Heart right ventricle (tissue), 16 donors: Measurements from ENCODE around the gene RUVBL1. TPM values are rescaled to one million over a fixed set of nuclear protein-coding genes. Genes with fewer than 3 reads are reported as not detected.

Experiments
- ATAC-seq, 8 donors: fragments of 200-7000 bp; cut with Tn5 transposase; one replicate each; pipeline ENCODE4 v1.9.1; 2020; ENCODE audit warnings: mild to moderate bottlenecking in 8 of 8, moderate library complexity in 8 of 8, moderate number of reproducible peaks in 1 of 8
- DNase-seq, 2 donors: peaks; one replicate each; pipeline ENCODE4 v3.0.0-alpha.2; 2020
- H3K27ac ChIP-seq, 10 donors: fragments of 200-600 bp; sonication (generic) in 2 of 10; one replicate each; pipeline versions ENCODE4 v1.5.0 to v1.8.0; 2020 to 2022; ENCODE audit warnings: mild to moderate bottlenecking in 3 of 10
- H3K27me3 ChIP-seq, 7 donors: fragments of 200-600 bp; one replicate each; pipeline ENCODE4 v1.8.0; 2021 to 2022; ENCODE audit warnings: mild to moderate bottlenecking in 2 of 7
- H3K36me3 ChIP-seq, 9 donors: fragments of 200-600 bp; sonication (generic) in 1 of 9; one replicate each; pipeline versions ENCODE4 v1.5.0 to v1.8.0; 2020 to 2022; ENCODE audit warnings: mild to moderate bottlenecking in 2 of 9
- H3K4me1 ChIP-seq, 9 donors: fragments of 200-600 bp; sonication (generic) in 1 of 9; one replicate each; pipeline versions ENCODE4 v1.5.0 to v1.8.0; 2020 to 2022; ENCODE audit warnings: mild to moderate bottlenecking in 4 of 9
- H3K4me3 ChIP-seq, 10 donors: fragments of 200-600 bp; sonication (generic) in 2 of 10; one replicate each; pipeline versions ENCODE4 v1.5.0 to v1.8.0; 2020 to 2022; ENCODE audit warnings: mild to moderate bottlenecking in 7 of 10, moderate library complexity in 2 of 10
- H3K9me3 ChIP-seq, 11 donors: fragments of 200-600 bp in 10 of 11; sonication (generic) in 2 of 11; one replicate each; pipeline versions ENCODE4 v1.5.0 to v1.8.0; 2013 to 2022; ENCODE audit warnings: mild to moderate bottlenecking in 2 of 11, control low read depth in 1 of 11, moderate library complexity in 1 of 11
- CTCF ChIP-seq, 9 donors: fragments of 200-600 bp; sonication (generic) in 2 of 9; IDR thresholded peaks; one replicate each; pipeline versions ENCODE4 v1.5.0 to v1.8.0; 2021 to 2022; ENCODE audit warnings: antibody characterized with exemption in 9 of 9, mild to moderate bottlenecking in 5 of 9, moderate library complexity in 1 of 9
- WGBS, 2 donors: extraction: QIAGEN DNeasy Blood & Tissue Kit; methylation state at CpG; one replicate each; pipeline ENCODE4 v1.1.7; 2013; ENCODE audit warnings: inconsistent platforms in 1 of 2; 5-methylcytosine and 5-hydroxymethylcytosine counted together
- intact Hi-C, 10 donors: fragments of 100-400 bp; cut with DNase I; formaldehyde crosslinking; loops; one replicate each; pipeline versions ENCODE4 v1.11.1 to v1.14.2; 2022
- polyA plus RNA-seq, 2 donors: library from polyadenylated mRNA; stranded (reverse); fragments of 200-250 nt; gene quantifications; one replicate each; pipeline ENCODE4 v1.2.3, GENCODE V29; 2013
- total RNA-seq, 10 donors: library from RNA; stranded (reverse); fragmentation: NEBNext Ultra II Directional in 3 of 10; extraction: Animal tissue kit (Norgen Biotek cat#: 25700) in 3 of 10; gene quantifications; one replicate each; pipeline versions ENCODE4 v1.2.1 to v1.2.4, GENCODE V29; 2021 to 2023
- donor health status: Arrhythmogenic right ventricular cardiomyopathy.
- donor health status: ischemic (EF 13 %, LVEDD 7.1; RV severe dilation, severe dysfunction).
- donor health status: healthy with polysubstance abuse.
- donor health status: DM: no; HTN: yes; CAD: no.
- donor health status: DM: no; HTN: no; CAD: no.
- donor health status: ischemic (EF 25% LVEDD 6.9; RV normal size, moderate dysfunction).
- donor health status: ischemic (EF 25% LVEDD 5.7; RV mildly dilated, moderate dysfunction).
- donor health status: healthy.
- donor health status: DM: yes; HTN: yes; CAD: no.
- donor health status: Ischemic cardiomyopathy.
- donor health status: ischemic (EF 35%, LVEDD 5.7; RV mildly dilated, moderate dysfunction).
- donor health status: nonischemic (EF 11% LVEDD 7.7; RV severe dilation, severe dysfunction).
- donor health status: DM: yes; HTN: yes; CAD: no.
- donor health status: PGD.
- donor health status: ischemic (EF 29% LVEDD 5.4; RV normal size, mild dysfunction).
- donor health status: nonischemic (EF 23%, LVEDD 6.1; RV moderate dilation, normal function).

The RUVBL1 gene
- total and polyA plus RNA-seq, 12 donors: 9.4 to 38.5 (median 25.6) TPM

- H3K36me3 ChIP-seq: peaks cover 0 to 100% (median 74%) of the 10 kb centered on the region in 9 donors
- ATAC-seq: peak in 1 of 8 donors; percentile 17
- H3K4me1 ChIP-seq: peaks cover 0 to 11% (median 0%) of the 10 kb centered on the region in 9 donors
- intact Hi-C loops: loop anchor here in 1 of 10 donors (5.0 kb wide), 1 partner anchor 1980 kb away; the partner anchor contains the start of gene SLC41A3
- no peak overlapping the region for H3K27ac ChIP-seq
- no peaks in the 10 kb centered on the region for H3K27me3 ChIP-seq
- no peak overlapping the region for H3K4me3 ChIP-seq
- DNase-seq: no peak
- no peak for TF ChIP-seq CTCF (IDR thresholded peaks at IDR 0.05)
- WGBS, 2 donors: 69 to 72% methylated on average over 8 of the region's 8 CpGs
- H3K9me3 ChIP-seq: no peaks in the 10 kb centered on the region
Measured at GRCh38 chr3:128062033-128062745, 61.4 kb downstream of the RUVBL1 start.

GRCh38 chr3:128060473-128061381 lies 62.9 kb downstream of the RUVBL1 start:
- no peak for TF ChIP-seq CTCF (IDR thresholded peaks at IDR 0.05)
- Histone ChIP-seq H3K9me3 (no peaks in the 10 kb centered on the region), H3K4me1 (peaks cover 0 to 12% (median 4%) of the 10 kb centered on the region in 9 donors), H3K27ac (no peak overlapping the region), H3K27me3 (no peaks in the 10 kb centered on the region), H3K4me3 (no peak overlapping the region), H3K36me3 (peaks cover 0 to 100% (median 74%) of the 10 kb centered on the region in 9 donors)
- no peak for DNase-seq
- intact Hi-C loops: loop anchor here in 1 of 10 donors (5.0 kb wide), 1 partner anchor 1978 kb away; the partner anchor contains the start of gene SLC41A3
- WGBS, 2 donors: 74 to 80% methylated on average over 11 of the region's 11 CpGs
- ATAC-seq: no peak

GRCh38 chr3:128056258-128056657 lies 67.4 kb downstream of the RUVBL1 start:
- no peak for DNase-seq
- WGBS, 2 donors: 58 to 82% methylated on average over 4 of the region's 4 CpGs
- Histone ChIP-seq H3K27me3 (no peaks in the 10 kb centered on the region), H3K4me3 (no peak overlapping the region), H3K27ac (no peak overlapping the region), H3K36me3 (peaks cover 0 to 79% (median 51%) of the 10 kb centered on the region in 9 donors), H3K4me1 (peaks cover 16 to 43% (median 35%) of the 10 kb centered on the region in 9 donors), H3K9me3 (no peaks in the 10 kb centered on the region)
- intact Hi-C loops: loop anchor here in 2 of 10 donors (10.0 kb wide), 1 partner anchor 401 kb away; no protein-coding TSS in a partner anchor
- no peak for TF ChIP-seq CTCF (IDR thresholded peaks at IDR 0.05)
- ATAC-seq: no peak

GRCh38 chr3:128054367-128054766 lies 69.2 kb downstream of the RUVBL1 start:
- TF ChIP-seq CTCF (IDR thresholded peaks at IDR 0.05): no peak
- Histone ChIP-seq H3K27ac (peak overlapping the region in 6 of 10 donors; percentile 20 to 99 (median 95)), H3K36me3 (peaks cover 0 to 60% (median 32%) of the 10 kb centered on the region in 9 donors), H3K9me3 (no peaks in the 10 kb centered on the region), H3K4me3 (peak overlapping the region in 8 of 10 donors; percentile 10 to 99 (median 96)), H3K4me1 (peaks cover 18 to 50% (median 40%) of the 10 kb centered on the region in 9 donors), H3K27me3 (no peaks in the 10 kb centered on the region)
- no peak for DNase-seq
- ATAC-seq: no peak
- intact Hi-C loops: loop anchor here in 2 of 10 donors (10.0 kb wide), 1 partner anchor 400 kb away; no protein-coding TSS in a partner anchor
- whole genome bisulfite sequencing, 2 donors: 54% methylated on average over 3 of the region's 3 CpGs
